ENCODE data around the gene TNRC6B.

GRCh38 chr22:40330086-40330485 is 152.4 kb downstream of the TNRC6B start:
- TF ChIP-seq CTCF (conservative IDR thresholded peaks at IDR 0.05; ENCODE audit: low read depth in 2 of 2) (no peak), POLR2AphosphoS5 (IDR thresholded peaks at IDR 0.05; ENCODE audit: low read depth) (no peak)

All from GM23338 (cell line).